IPS DF 6.9 (cell line): ENCODE measurements around the gene COL19A1.

Source experiments
- DNase-seq: peaks from one replicate; pipeline ENCODE4 v3.0.0-alpha.2; 2013; ENCODE audit warnings: low read depth, low spot score
- H3K27ac ChIP-seq: one replicate; pipeline ENCODE4 v1.5.1; 2013; ENCODE audit warnings: low read length, control low read depth
- H3K27me3 ChIP-seq: 2 replicates; pipeline ENCODE4 v1.6.1; 2013; ENCODE audit warnings: mild to moderate bottlenecking, low read length; ENCODE audit not compliant: control insufficient read depth, insufficient read depth
- H3K36me3 ChIP-seq: 2 replicates; pipeline ENCODE4 v1.6.1; 2013; ENCODE audit warnings: low read length; ENCODE audit not compliant: control insufficient read depth, insufficient read depth
- H3K4me1 ChIP-seq: 2 replicates; pipeline ENCODE4 v1.6.1; 2013; ENCODE audit warnings: low read length; ENCODE audit not compliant: control insufficient read depth, insufficient read depth
- H3K4me3 ChIP-seq: 2 replicates; pipeline ENCODE4 v1.5.1; 2013; ENCODE audit warnings: mild to moderate bottlenecking, low read length
- H3K9me3 ChIP-seq: 2 replicates; pipeline ENCODE4 v1.6.1; 2013; ENCODE audit warnings: low read length, inconsistent platforms; ENCODE audit not compliant: control insufficient read depth, insufficient read depth
- WGBS: extraction: QIAGEN DNeasy Blood & Tissue Kit; methylation state at CpG from one replicate; pipeline ENCODE4 v1.1.7; 2013; ENCODE audit warnings: mixed read lengths, missing lambda C conversion rate; ENCODE audit not compliant: insufficient read length, insufficient coverage; 5-methylcytosine and 5-hydroxymethylcytosine counted together

COL19A1 gene

DNA sequence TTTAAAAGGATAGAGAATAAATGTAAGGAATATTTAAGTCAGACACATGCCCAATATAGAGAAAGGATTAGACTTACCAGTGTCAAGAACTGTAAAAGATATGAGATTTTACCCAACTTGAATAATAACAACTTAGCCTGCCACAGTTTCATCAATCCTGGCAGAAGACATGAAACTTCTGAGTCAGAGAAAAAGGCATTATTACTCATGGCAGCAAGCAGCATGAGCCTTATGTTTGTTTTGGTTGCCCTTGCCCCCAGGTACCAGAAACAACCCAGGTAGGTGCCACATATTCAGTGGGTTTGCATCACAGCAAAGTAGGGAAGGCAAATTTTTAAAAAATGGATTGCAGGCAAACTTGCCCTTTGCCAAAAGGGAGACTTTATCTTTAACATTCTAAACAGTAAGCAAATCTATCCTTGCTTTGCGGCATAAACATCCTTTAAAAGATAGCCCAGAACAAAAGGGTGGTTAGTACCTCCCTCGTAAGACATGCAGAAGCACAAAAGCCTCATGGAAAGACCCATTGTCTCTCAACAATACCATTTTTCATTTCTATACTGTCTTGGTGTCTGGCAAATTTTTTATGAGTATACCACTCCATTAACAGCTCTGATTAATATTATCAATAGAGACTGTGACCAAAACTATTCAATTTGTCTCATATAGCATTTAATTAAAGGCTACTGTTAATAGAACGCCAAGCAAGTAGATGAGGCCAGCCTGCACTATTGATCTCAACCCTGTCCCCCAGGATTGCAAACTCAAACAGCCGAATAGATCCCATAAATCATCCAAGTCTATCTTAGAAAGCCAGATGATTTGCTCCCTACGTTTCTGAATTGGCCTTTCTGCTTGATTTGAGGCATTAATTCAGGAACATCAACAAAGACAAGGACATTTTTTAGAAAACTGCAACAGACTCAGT lies 185.1 kb downstream of the COL19A1 start:
- no peak for DNase-seq
- H3K27ac ChIP-seq, result no peak overlapping the region
- no peaks in the 10 kb centered on the region for H3K27me3 ChIP-seq
- H3K4me3 ChIP-seq, result no peak overlapping the region
- no CpG with 5 or more reads among the region's 5 CpGs for WGBS
- no peaks in the 10 kb centered on the region for H3K4me1 ChIP-seq
- H3K36me3 ChIP-seq, result no peaks in the 10 kb centered on the region
- no peaks in the 10 kb centered on the region for H3K9me3 ChIP-seq

DNA sequence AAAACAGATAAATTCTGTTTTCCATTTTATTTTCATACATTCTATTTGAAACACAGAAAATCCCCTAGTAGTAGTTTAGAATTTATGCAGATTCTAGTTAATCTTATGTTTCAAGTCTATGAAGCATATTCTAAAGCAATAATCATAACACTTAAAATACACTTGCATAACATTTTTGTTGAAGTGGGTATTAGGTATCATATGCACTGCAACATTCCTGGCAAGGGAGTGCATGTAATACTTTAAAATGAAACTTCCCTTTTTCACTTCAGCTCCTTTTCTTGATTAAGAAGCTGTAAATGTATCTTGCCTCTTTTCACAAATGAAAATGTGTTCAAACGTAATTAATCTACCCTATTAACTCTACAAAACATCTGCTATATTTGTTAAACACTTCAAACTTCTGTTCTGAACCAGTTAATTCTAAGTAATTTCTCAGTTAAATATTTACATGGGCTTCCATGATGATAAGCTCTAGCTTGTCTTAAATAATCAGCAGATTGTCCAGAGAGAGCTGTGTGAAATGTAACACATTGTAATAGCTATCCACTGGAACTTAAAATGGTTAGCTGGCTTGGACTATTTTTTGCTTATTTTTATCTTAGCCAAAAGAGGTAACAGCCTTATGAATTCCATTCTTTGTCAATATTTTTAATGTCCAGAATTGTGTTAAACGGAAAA lies 192.8 kb downstream of the COL19A1 start:
- H3K27ac ChIP-seq, result no peak overlapping the region
- H3K36me3 ChIP-seq, result no peaks in the 10 kb centered on the region
- no peaks in the 10 kb centered on the region for H3K4me1 ChIP-seq
- H3K4me3 ChIP-seq, result no peak overlapping the region
- no peaks in the 10 kb centered on the region for H3K9me3 ChIP-seq
- WGBS, result 100% methylated on average over 1 of the region's 2 CpGs
- DNase-seq, result no peak
- H3K27me3 ChIP-seq, result no peaks in the 10 kb centered on the region

DNA sequence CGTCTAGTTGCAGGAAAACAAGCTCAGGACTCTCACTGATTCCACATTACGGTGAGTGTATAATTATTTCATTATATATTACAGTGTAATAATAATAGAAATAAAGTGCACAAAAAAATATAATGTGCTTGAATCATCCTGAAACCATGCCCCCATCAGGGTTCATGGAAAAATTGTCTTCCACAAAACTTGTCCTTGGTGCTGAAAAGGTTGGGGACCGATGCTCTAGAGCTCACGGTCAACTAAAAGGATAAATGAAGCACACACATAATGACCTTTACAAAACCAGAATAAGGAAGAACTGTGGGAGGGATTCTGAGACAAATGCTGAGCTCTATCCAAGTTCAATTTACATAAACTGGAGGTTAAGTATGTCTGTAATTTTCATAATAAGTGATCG lies 194.3 kb downstream of the COL19A1 start:
- H3K4me3 ChIP-seq, result no peak overlapping the region
- H3K36me3 ChIP-seq, result no peaks in the 10 kb centered on the region
- H3K27me3 ChIP-seq, result no peaks in the 10 kb centered on the region
- no peak overlapping the region for H3K27ac ChIP-seq
- WGBS, result no CpG with 5 or more reads among the region's 5 CpGs
- H3K9me3 ChIP-seq, result no peaks in the 10 kb centered on the region
- no peaks in the 10 kb centered on the region for H3K4me1 ChIP-seq
- no peak for DNase-seq

DNA sequence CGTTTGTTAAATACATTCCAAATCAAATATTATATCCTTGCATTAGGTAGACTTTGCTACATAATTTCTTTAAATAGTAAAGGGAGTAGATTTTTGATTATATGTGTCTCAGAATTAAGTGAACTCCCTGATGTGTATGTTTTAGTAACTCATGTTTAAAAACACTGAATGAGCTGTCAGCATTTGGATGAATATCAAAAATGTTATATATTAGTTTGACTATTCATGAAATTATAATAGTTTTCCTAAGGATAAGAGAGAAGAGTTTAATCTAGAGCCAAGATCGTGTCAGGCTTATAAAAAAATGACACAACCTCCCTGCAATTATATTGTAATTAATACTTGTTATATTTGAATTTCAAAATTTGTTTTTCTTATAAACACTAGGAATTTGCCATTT lies 195.2 kb downstream of the COL19A1 start:
- WGBS, result no CpG with 5 or more reads among the region's 2 CpGs
- Histone ChIP-seq H3K4me1 (no peaks in the 10 kb centered on the region), H3K4me3 (no peak overlapping the region), H3K27me3 (no peaks in the 10 kb centered on the region), H3K36me3 (no peaks in the 10 kb centered on the region), H3K27ac (no peak overlapping the region), H3K9me3 (no peaks in the 10 kb centered on the region)
- no peak for DNase-seq

DNA sequence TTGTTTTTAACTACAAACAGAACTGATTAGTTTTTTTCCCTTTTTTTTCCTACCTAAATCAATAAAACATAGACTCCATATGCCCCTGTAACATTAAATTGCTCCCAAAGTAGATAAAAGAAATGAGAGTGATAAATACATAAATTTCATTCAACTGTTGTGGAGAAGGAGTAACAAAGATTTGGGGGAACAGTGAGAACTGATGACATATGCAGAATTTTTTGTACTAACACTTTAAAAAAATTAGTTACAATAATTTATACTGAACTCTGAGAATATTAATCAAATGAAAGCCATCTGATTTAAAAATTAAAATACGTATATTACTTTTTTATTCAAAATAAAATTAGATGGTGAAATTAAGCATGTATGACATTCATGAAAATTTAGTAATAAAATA lies 195.7 kb downstream of the COL19A1 start:
- Histone ChIP-seq H3K9me3 (no peaks in the 10 kb centered on the region), H3K36me3 (no peaks in the 10 kb centered on the region), H3K27me3 (no peaks in the 10 kb centered on the region), H3K27ac (no peak overlapping the region), H3K4me1 (no peaks in the 10 kb centered on the region), H3K4me3 (no peak overlapping the region)
- WGBS, result no CpG with 5 or more reads among the region's 1 CpG
- no peak for DNase-seq

DNA sequence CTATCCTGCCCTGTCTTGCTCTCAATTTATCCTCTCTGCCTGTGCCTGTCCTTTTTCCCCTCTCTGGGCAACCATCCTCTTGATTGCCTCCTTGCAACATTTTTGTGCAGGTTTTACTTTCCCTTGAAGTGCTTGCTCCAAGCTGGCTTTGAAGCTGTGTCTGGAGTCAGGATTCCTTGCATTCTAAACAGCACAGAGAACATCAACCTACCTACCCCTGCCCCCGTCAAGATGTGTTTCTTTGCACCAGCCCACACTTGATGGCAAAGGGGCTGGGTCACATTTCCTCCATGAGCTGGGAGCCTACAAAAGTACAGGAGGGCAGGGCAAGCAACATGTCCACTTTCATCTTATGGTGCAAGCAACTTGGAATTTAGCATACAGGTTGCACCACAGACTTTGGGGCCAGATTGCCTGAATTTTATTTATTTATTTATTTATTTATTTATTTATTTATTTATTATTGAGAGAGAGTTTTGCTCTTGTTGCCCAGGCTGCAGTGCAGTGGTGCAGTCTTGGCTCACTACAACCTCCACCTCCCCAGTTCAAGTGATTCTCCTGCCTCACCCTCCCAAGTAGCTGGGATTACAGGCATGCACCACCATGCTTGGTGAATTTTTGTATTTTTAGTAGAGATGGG lies 206.3 kb downstream of the COL19A1 start:
- H3K4me1 ChIP-seq, result no peaks in the 10 kb centered on the region
- no peak overlapping the region for H3K4me3 ChIP-seq
- no peak for DNase-seq
- no peak overlapping the region for H3K27ac ChIP-seq
- H3K27me3 ChIP-seq, result no peaks in the 10 kb centered on the region
- WGBS, result no CpG with 5 or more reads among the region's 1 CpG
- H3K9me3 ChIP-seq, result no peaks in the 10 kb centered on the region
- no peaks in the 10 kb centered on the region for H3K36me3 ChIP-seq

DNA sequence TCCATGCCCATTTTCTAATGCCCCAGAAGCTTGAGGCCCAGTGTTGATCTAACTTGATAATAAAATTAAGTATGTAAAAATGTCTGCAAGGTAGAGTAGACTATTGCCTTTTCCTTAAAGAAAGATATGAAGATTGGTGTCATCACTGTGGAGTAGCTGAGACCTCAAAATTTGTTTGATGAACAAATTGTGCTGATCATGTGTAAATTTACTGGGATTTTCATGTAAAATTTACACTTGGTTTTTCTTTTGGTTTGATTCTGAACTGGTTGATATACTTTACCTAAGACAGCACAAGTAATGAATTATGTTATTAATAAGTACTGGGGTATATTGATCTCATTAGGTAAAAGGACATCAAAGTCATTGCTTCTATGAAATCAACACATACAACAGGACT lies 207.3 kb downstream of the COL19A1 start:
- no peak overlapping the region for H3K4me3 ChIP-seq
- no peaks in the 10 kb centered on the region for H3K36me3 ChIP-seq
- no peaks in the 10 kb centered on the region for H3K9me3 ChIP-seq
- DNase-seq, result no peak
- H3K4me1 ChIP-seq, result no peaks in the 10 kb centered on the region
- no peaks in the 10 kb centered on the region for H3K27me3 ChIP-seq
- no peak overlapping the region for H3K27ac ChIP-seq

DNA sequence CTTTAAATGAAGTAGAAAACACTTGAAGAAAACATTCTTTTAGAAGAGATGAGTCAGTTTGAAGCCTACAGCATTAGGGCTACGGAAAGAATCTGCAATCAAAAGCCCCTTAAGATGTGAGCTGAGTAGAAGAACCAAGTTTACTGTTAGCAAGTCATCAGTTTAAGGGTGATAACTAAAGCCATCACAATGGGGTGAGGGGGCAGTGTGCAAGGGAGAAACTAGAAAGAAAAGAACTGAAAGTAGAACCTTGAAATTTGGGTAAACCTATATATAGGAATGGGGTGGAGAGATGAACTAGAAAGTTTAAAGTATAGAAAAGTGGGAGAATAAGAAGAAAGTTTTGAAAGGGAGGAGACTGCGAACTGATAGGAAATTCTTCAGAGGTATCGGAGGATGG lies 212.9 kb downstream of the COL19A1 start:
- no peaks in the 10 kb centered on the region for H3K4me1 ChIP-seq
- no peak for DNase-seq
- H3K27ac ChIP-seq, result no peak overlapping the region
- no peaks in the 10 kb centered on the region for H3K36me3 ChIP-seq
- H3K27me3 ChIP-seq, result no peaks in the 10 kb centered on the region
- no peak overlapping the region for H3K4me3 ChIP-seq
- H3K9me3 ChIP-seq, result no peaks in the 10 kb centered on the region
- 100% methylated on average over 2 of the region's 3 CpGs for WGBS

DNA sequence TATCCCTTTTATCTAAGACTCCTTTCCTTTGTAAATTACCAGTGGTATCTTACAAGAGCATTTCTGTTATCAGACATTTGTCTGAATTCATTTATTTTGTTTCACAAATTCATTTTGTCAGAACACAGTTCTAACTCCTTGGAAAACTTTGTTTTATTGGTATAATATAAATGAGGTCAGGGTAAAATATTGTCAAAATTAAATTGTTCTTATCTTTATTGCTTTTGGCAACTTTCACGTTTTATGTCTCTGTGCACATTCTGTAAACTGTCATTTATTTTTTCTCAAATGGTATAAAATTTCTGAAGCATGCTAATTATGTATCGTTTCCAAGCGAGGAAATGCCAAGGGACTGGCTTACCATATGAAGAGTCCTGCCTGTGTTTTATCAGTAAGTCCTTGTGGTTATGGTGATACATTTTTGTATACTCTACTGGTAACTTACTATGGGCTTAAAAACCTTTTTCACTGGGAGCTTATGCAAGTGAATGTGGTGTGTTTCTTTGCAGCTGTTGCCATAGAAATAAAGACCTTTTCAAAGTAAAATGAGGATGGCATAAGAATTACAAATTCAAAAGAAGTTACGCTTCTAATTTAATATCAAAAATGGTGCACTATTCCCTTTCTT lies 214.2 kb downstream of the COL19A1 start:
- no peaks in the 10 kb centered on the region for H3K27me3 ChIP-seq
- no peaks in the 10 kb centered on the region for H3K4me1 ChIP-seq
- H3K36me3 ChIP-seq, result no peaks in the 10 kb centered on the region
- H3K27ac ChIP-seq, result no peak overlapping the region
- DNase-seq, result no peak
- H3K4me3 ChIP-seq, result no peak overlapping the region
- H3K9me3 ChIP-seq, result no peaks in the 10 kb centered on the region
- no CpG with 5 or more reads among the region's 4 CpGs for WGBS

DNA sequence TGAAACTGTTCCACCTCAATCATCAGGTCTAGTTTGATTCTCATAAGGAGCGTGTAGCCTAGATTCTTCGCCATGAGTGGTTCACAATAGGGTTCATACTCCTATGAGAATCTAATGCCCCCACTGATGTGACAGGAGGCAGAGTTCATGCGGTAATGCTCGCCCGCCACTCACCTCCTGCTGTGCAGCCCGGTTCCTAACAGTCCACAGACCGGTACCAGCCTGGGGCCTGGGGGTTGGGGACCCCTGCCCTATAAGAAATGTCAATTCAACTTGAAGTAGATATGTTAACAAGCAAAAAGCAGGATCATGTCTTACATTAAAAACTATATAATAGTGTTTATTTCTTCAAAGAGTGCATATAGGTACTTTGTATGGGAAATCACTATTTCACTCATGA lies 216.5 kb downstream of the COL19A1 start:
- DNase-seq, result no peak
- no CpG with 5 or more reads among the region's 7 CpGs for WGBS
- H3K27ac ChIP-seq, result no peak overlapping the region

More for the DNA sequence above, 216.5 kb downstream of the COL19A1 start:
- no peaks in the 10 kb centered on the region for H3K4me1 ChIP-seq
- no peaks in the 10 kb centered on the region for H3K27me3 ChIP-seq
- H3K9me3 ChIP-seq, result no peaks in the 10 kb centered on the region
- H3K36me3 ChIP-seq, result no peaks in the 10 kb centered on the region
- H3K4me3 ChIP-seq, result no peak overlapping the region
